ENCODE results near the gene HHAT. TPM values are rescaled to one million over a fixed set of nuclear protein-coding genes. Genes with fewer than 3 reads are reported as not detected.

The HHAT gene
- polyA plus RNA-seq, 3 donors: 1.1 to 1.6 (median 1.5) TPM

DNA sequence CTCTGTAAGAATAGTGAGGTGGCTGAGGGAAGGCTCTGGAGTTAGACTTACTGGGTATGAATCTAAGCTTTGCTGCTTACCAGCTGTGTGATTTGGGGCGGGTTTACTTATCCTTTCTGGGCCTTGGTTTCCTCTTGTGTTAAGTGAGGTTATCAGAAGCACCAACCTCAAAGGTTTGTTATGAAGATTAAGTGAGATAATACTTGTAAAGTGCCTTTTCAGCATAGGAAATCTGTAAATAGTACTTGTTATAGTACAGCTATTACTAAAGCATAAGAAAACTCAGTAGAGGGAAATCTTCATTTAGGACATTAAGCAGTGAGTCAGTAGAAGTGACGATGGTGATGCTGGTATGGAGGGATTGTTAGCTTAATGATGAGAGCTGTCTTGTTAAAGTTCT, 12.1 kb downstream of the HHAT start:
- Histone ChIP-seq H3K9ac (ENCODE audit: insufficient read depth, low read length, poor library complexity, severe bottlenecking) (no peak overlapping the region), H3K9me3 (replicated peaks in 1 of 2; ENCODE audit: control insufficient read depth in 1 of 2, insufficient read depth in 1 of 2, low read length in 2 of 2) (no peaks in the 10 kb centered on the region), H3K36me3 (replicated peaks in 1 of 2; ENCODE audit: control insufficient read depth in 1 of 2, insufficient read depth in 2 of 2, low read length in 2 of 2) (no peaks in the 10 kb centered on the region), H3K4me2 (replicated peaks; ENCODE audit: extremely low read depth, low read length, poor library complexity, severe bottlenecking) (no peak overlapping the region), H3K79me2 (ENCODE audit: insufficient read depth, low read length) (no peaks in the 10 kb centered on the region), H4K20me1 (ENCODE audit: insufficient read depth, low read length) (no peaks in the 10 kb centered on the region), H2AFZ (ENCODE audit: insufficient read depth, low read depth, low read length, poor library complexity, severe bottlenecking) (no peak overlapping the region), H3K4me3 (replicated peaks in 1 of 3; ENCODE audit: low read depth in 2 of 3, low read length in 3 of 3) (no peak overlapping the region), H3K27me3 (ENCODE audit: control insufficient read depth in 2 of 2, insufficient read depth in 2 of 2, low read length in 2 of 2) (no peaks in the 10 kb centered on the region), H3K4me1 (ENCODE audit: control insufficient read depth in 1 of 2, insufficient read depth in 2 of 2, low read length in 2 of 2) (no peaks in the 10 kb centered on the region), H3K27ac (ENCODE audit: low read depth in 1 of 2, low read length in 2 of 2) (no peak overlapping the region)
- 96% methylated on average over 2 of the region's 2 CpGs for WGBS (ENCODE audit: insufficient coverage)
- Mint-ChIP-seq H3K4me3 (no peak overlapping the region), H3K27ac (no peak overlapping the region), H3K36me3 (no peaks in the 10 kb centered on the region), H3K9me3 (no peaks in the 10 kb centered on the region), H3K27me3 (ENCODE audit: low read depth in 3 of 3) (peaks cover 0 to 6% (median 0%) of the 10 kb centered on the region in 3 donors), H3K4me1 (peaks cover 15% of the 10 kb centered on the region)
- intact Hi-C loops (cut with micrococcal nuclease): no loop called here
- no peak for DNase-seq
- TF ChIP-seq, protein P1, sequence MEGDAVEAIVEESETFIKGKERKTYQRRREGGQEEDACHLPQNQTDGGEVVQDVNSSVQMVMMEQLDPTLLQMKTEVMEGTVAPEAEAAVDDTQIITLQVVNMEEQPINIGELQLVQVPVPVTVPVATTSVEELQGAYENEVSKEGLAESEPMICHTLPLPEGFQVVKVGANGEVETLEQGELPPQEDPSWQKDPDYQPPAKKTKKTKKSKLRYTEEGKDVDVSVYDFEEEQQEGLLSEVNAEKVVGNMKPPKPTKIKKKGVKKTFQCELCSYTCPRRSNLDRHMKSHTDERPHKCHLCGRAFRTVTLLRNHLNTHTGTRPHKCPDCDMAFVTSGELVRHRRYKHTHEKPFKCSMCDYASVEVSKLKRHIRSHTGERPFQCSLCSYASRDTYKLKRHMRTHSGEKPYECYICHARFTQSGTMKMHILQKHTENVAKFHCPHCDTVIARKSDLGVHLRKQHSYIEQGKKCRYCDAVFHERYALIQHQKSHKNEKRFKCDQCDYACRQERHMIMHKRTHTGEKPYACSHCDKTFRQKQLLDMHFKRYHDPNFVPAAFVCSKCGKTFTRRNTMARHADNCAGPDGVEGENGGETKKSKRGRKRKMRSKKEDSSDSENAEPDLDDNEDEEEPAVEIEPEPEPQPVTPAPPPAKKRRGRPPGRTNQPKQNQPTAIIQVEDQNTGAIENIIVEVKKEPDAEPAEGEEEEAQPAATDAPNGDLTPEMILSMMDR (IDR thresholded peaks at IDR 0.05): no peak

DNA sequence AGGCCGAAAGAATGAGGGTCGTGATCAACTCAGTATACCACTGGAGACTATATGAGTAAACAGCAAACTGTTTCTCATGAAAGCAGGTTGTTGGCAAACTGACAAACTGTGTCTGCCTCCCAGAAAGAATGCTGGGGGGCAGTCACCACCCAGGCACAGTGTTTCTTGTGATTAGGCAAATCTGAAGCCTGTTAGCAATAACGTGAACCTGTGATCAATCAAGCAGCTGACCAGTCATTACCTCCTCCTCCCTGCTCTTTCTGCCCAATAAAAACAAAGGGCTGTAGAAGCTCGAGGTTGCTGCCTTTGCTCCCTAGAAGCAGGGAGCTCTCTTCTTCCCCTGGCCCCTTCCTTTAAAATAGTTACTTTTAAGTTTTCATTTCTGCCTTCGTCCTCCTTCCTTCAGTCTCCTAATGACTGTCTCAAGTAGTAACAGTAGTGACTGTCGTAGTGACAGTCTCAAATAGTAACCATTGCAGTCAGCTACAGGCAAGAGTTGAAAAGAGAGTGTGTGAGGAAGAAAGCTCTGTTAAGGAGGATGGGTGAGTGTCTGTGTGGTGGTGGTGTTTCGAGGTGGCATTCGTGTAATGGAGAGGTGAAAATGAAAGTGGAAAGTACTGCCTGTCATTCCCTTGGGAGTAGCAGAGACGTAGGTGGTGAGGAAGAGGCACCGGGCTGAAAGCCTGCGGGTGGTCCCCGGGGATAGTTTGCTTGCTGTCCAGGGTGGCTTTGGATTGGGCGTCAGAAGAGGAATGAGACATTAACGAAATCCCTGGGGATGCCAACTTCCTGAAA, 14.5 kb downstream of the HHAT start:
- H3K27me3 Mint-ChIP-seq (ENCODE audit: low read depth in 3 of 3): peaks cover 0 to 6% (median 0%) of the 10 kb centered on the region in 3 donors
- 54% methylated on average over 9 of the region's 14 CpGs for WGBS (ENCODE audit: insufficient coverage)
- TF ChIP-seq, protein P1 (IDR thresholded peaks at IDR 0.05): no peak
- H3K27ac ChIP-seq (ENCODE audit: low read depth in 1 of 2, low read length in 2 of 2): no peak overlapping the region
- peak overlapping the region; percentile 55 for H2AFZ ChIP-seq (ENCODE audit: insufficient read depth, low read depth, low read length, poor library complexity, severe bottlenecking)
- peak in 1 of 3 donors; percentile 5 for DNase-seq
- H3K4me3 ChIP-seq (replicated peaks in 1 of 3; ENCODE audit: low read depth in 2 of 3, low read length in 3 of 3): peak overlapping the region; percentile 21 to 54 (median 25)
- intact Hi-C loops (cut with micrococcal nuclease): no loop called here
- no peaks in the 10 kb centered on the region for H3K9me3 ChIP-seq (replicated peaks in 1 of 2; ENCODE audit: control insufficient read depth in 1 of 2, insufficient read depth in 1 of 2, low read length in 2 of 2)
- no peak overlapping the region for H3K4me3 Mint-ChIP-seq
- peak overlapping the region; percentile 52 for H3K4me2 ChIP-seq (replicated peaks; ENCODE audit: extremely low read depth, low read length, poor library complexity, severe bottlenecking)
- H3K9me3 Mint-ChIP-seq: no peaks in the 10 kb centered on the region
- no peaks in the 10 kb centered on the region for H3K27me3 ChIP-seq (ENCODE audit: control insufficient read depth in 2 of 2, insufficient read depth in 2 of 2, low read length in 2 of 2)
- no peaks in the 10 kb centered on the region for H3K79me2 ChIP-seq (ENCODE audit: insufficient read depth, low read length)
- H3K36me3 Mint-ChIP-seq: no peaks in the 10 kb centered on the region
- no peaks in the 10 kb centered on the region for H4K20me1 ChIP-seq (ENCODE audit: insufficient read depth, low read length)
- no peaks in the 10 kb centered on the region for H3K36me3 ChIP-seq (replicated peaks in 1 of 2; ENCODE audit: control insufficient read depth in 1 of 2, insufficient read depth in 2 of 2, low read length in 2 of 2)
- no peaks in the 10 kb centered on the region for H3K4me1 ChIP-seq (ENCODE audit: control insufficient read depth in 1 of 2, insufficient read depth in 2 of 2, low read length in 2 of 2)
- H3K27ac Mint-ChIP-seq: no peak overlapping the region
- H3K4me1 Mint-ChIP-seq: peaks cover 15% of the 10 kb centered on the region
- H3K9ac ChIP-seq (ENCODE audit: insufficient read depth, low read length, poor library complexity, severe bottlenecking): peak overlapping the region; percentile 16
